Measurements from ENCODE around the gene SERPINA1. TPM values are rescaled to one million over a fixed set of nuclear protein-coding genes. Genes with fewer than 3 reads are reported as not detected.

SERPINA1 gene
- total RNA-seq, 2 experiments from 2014 or later = 4.3 to 4.7 TPM

DNA sequence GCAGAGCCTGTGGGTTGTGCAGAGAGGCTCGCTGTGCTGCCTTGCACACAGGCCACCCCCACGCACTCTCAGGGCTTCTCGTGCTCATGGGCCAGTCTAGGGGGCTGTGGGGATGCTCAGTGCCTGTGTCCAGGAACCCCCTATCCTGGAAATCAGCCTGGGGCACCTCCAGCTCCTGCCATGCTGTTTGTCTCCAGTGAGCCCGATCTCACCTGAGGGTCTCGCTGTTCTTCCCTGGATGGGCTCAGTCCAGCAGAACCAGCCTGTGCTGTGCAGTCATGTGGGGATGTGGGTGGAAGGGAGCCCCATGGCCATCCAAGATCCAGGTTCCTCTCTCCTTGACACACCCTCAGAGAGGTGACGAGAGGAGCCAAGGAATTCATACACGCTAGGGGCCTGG is 26.7 kb downstream of the SERPINA1 start:
- ATAC-seq (ENCODE audit: poor library complexity) (no peak), DNase-seq (no peak)
- H3K27me3 Mint-ChIP-seq = peaks cover 10% of the 10 kb centered on the region
- ChIA-PET CTCF (no interaction called here), POLR2A (no interaction called here)
- no peak overlapping the region for H3K4me3 Mint-ChIP-seq
- H3K4me1 Mint-ChIP-seq (ENCODE audit: low read depth) = no peaks in the 10 kb centered on the region
- H3K36me3 ChIP-seq (ENCODE audit: insufficient read depth, low read length) = no peaks in the 10 kb centered on the region
- TF ChIP-seq, protein P1, sequence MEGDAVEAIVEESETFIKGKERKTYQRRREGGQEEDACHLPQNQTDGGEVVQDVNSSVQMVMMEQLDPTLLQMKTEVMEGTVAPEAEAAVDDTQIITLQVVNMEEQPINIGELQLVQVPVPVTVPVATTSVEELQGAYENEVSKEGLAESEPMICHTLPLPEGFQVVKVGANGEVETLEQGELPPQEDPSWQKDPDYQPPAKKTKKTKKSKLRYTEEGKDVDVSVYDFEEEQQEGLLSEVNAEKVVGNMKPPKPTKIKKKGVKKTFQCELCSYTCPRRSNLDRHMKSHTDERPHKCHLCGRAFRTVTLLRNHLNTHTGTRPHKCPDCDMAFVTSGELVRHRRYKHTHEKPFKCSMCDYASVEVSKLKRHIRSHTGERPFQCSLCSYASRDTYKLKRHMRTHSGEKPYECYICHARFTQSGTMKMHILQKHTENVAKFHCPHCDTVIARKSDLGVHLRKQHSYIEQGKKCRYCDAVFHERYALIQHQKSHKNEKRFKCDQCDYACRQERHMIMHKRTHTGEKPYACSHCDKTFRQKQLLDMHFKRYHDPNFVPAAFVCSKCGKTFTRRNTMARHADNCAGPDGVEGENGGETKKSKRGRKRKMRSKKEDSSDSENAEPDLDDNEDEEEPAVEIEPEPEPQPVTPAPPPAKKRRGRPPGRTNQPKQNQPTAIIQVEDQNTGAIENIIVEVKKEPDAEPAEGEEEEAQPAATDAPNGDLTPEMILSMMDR (IDR thresholded peaks at IDR 0.05) = no peak
- no peak overlapping the region for H3K27ac ChIP-seq (ENCODE audit: low read depth in 1 of 2, low read length in 2 of 2)
- intact Hi-C loops (cut with DNase I, micrococcal nuclease) = no loop called here
- H3K27ac Mint-ChIP-seq = no peak overlapping the region
- no peak overlapping the region for H3K4me3 ChIP-seq (ENCODE audit: low read length)
- no peaks in the 10 kb centered on the region for H3K36me3 Mint-ChIP-seq (ENCODE audit: low read depth)
- H3K27me3 ChIP-seq (ENCODE audit: control insufficient read depth in 1 of 2, insufficient read depth in 2 of 2, low read length in 2 of 2) = peaks cover 0 to 4% of the 10 kb centered on the region in 2 experiments
- H3K9me3 Mint-ChIP-seq = no peaks in the 10 kb centered on the region
- H3K4me1 ChIP-seq (ENCODE audit: insufficient read depth, low read length) = no peaks in the 10 kb centered on the region
- peaks cover 0 to 5% of the 10 kb centered on the region in 2 experiments for H3K9me3 ChIP-seq (ENCODE audit: control insufficient read depth in 1 of 2, insufficient read depth in 1 of 2, low read length in 2 of 2)

DNA sequence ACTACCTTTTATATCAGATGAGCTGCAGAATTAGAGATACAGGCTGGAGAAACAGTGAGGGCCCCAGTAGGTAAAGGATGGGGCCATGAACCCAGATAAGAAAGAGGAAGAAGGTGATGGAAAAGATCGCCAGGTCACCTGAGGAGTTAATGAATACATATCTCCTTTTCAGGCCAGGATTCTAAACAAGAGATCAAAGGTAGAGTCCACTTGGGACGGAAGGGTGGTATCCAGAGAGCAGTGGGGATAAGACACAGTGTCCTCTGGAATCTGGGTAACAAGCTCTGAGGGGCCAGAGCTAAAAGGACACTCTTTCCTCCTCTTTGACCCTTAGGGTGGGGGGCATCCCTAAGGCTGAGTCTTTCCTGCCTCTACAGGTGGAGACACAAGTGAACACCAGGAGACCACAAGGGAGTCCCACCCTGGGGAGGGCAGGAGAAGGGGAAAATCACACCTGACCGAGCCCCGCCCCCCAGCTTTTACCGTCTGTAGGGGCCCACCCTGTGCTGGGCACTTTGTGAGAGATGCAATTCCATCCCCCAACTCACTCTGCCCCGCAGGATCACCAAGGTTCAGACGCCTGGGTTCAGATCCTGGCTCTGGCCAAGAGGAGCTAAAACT is 27.3 kb downstream of the SERPINA1 start:
- H3K4me1 ChIP-seq (ENCODE audit: insufficient read depth, low read length) = no peaks in the 10 kb centered on the region
- no peaks in the 10 kb centered on the region for H3K4me1 Mint-ChIP-seq (ENCODE audit: low read depth)
- intact Hi-C loops (cut with DNase I, micrococcal nuclease) = no loop called here
- no peaks in the 10 kb centered on the region for H3K36me3 Mint-ChIP-seq (ENCODE audit: low read depth)
- CTCF ChIA-PET = no interaction called here
- peaks cover 0 to 4% of the 10 kb centered on the region in 2 experiments for H3K27me3 ChIP-seq (ENCODE audit: control insufficient read depth in 1 of 2, insufficient read depth in 2 of 2, low read length in 2 of 2)
- no peaks in the 10 kb centered on the region for H3K9me3 Mint-ChIP-seq
- no peak overlapping the region for H3K27ac ChIP-seq (ENCODE audit: low read depth in 1 of 2, low read length in 2 of 2)
- H3K4me3 Mint-ChIP-seq = no peak overlapping the region
- peaks cover 10% of the 10 kb centered on the region for H3K27me3 Mint-ChIP-seq
- DNase-seq (no peak), ATAC-seq (ENCODE audit: poor library complexity) (no peak)
- POLR2A ChIA-PET = no interaction called here
- TF ChIP-seq, protein P1 (IDR thresholded peaks at IDR 0.05) = no peak
- no peak overlapping the region for H3K27ac Mint-ChIP-seq
- H3K4me3 ChIP-seq (ENCODE audit: low read length) = no peak overlapping the region
- no peaks in the 10 kb centered on the region for H3K9me3 ChIP-seq (ENCODE audit: control insufficient read depth in 1 of 2, insufficient read depth in 1 of 2, low read length in 2 of 2)
- H3K36me3 ChIP-seq (ENCODE audit: insufficient read depth, low read length) = no peaks in the 10 kb centered on the region

DNA sequence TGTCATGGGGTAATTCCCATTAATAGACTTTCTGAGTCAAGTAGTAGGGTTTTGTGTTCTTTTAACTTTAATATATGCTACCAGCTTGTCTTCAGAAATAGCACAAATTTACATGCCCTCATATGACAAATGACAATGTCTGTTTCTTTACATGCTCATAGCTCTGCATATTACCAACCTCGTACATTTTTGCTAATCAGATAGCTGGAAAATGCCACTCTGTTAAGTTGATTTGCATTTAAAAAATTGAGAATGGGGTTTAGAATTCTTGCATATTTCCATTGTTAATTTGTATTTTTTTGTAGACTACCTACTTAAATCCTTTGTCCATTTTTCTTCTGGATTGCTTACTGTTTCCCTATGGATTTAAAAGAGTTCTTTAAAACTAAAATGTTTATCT is 31.2 kb downstream of the SERPINA1 start:
- ATAC-seq (ENCODE audit: poor library complexity) (no peak), DNase-seq (no peak)
- peaks cover 3 to 4% of the 10 kb centered on the region in 2 experiments for H3K27me3 ChIP-seq (ENCODE audit: control insufficient read depth in 1 of 2, insufficient read depth in 2 of 2, low read length in 2 of 2)
- Mint-ChIP-seq H3K36me3 (ENCODE audit: low read depth) (no peaks in the 10 kb centered on the region), H3K27me3 (peaks cover under 1% of the 10 kb centered on the region), H3K27ac (no peak overlapping the region), H3K4me1 (ENCODE audit: low read depth) (no peaks in the 10 kb centered on the region), H3K4me3 (no peak overlapping the region), H3K9me3 (no peaks in the 10 kb centered on the region)
- no peaks in the 10 kb centered on the region for H3K4me1 ChIP-seq (ENCODE audit: insufficient read depth, low read length)
- CTCF ChIA-PET = no interaction called here
- no peaks in the 10 kb centered on the region for H3K9me3 ChIP-seq (ENCODE audit: control insufficient read depth in 1 of 2, insufficient read depth in 1 of 2, low read length in 2 of 2)
- H3K4me3 ChIP-seq (ENCODE audit: low read length) = no peak overlapping the region
- POLR2A ChIA-PET = no interaction called here
- H3K36me3 ChIP-seq (ENCODE audit: insufficient read depth, low read length) = no peaks in the 10 kb centered on the region
- no peak overlapping the region for H3K27ac ChIP-seq (ENCODE audit: low read depth in 1 of 2, low read length in 2 of 2)
- intact Hi-C loops (cut with DNase I, micrococcal nuclease) = loop anchor here in 1 of 2 experiments (5.0 kb wide), 1 partner anchor 55 kb away; no protein-coding TSS in a partner anchor
- TF ChIP-seq, protein P1 (IDR thresholded peaks at IDR 0.05) = no peak

Measured in CD4-positive, alpha-beta T cell (primary cell).